Measurements from ENCODE around the gene CCP110.

DNA sequence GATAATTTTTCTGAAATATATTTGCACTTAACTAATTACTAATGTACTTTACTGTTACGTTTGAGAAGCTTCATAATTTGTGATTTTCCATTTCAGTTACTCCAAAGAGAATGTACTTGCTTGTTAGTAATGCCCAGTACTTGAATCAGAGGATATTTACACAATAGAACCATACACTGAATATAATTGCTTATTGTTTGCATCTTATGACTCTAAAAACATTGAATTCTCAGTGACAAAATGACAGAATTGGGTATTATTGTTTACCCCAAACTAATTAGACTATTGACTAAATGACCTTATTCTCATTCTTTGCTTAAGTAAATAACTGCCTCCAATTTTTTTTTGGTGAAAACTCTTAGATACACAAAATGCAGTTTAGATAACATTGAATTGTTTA lies 8.9 kb downstream of the CCP110 start:
- TF ChIP-seq POLR2A (IDR thresholded peaks at IDR 0.05) = no peak
- TF ChIP-seq CTCF (IDR thresholded peaks at IDR 0.05) = no peak
- TF ChIP-seq POLR2AphosphoS5 (IDR thresholded peaks at IDR 0.05) = no peak
- TF ChIP-seq EP300 (IDR thresholded peaks at IDR 0.05; ENCODE audit: low read depth) = no peak

Measured in transverse colon (tissue), 4 donors.